ENCODE measurements around the gene SUSD4. TPM values are rescaled to one million over a fixed set of nuclear protein-coding genes. Genes with fewer than 3 reads are reported as not detected.

Gene SUSD4
- total RNA-seq, 2 experiments from 2014 or later, result not detected

DNA sequence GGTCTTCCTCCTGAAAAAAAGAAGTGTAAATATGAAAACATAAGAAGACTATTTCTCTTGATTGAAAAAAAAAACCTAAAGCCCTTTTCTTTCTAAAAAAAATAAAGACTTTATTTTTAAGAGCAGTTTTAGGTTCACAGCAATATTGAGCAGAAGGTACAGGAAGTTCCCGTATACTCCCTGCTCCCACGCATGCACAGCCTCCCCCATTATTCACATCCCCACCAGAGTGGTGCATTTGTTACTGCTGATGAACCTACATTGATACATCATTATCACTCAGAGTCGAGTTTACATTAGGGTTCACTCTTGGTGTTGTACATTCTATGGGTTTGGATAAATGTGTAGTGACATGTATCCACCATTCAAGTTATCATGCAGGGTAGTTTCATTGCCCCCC is 128.9 kb downstream of the SUSD4 start:
- ChIA-PET CTCF (no interaction called here), POLR2A (no interaction called here)

DNA sequence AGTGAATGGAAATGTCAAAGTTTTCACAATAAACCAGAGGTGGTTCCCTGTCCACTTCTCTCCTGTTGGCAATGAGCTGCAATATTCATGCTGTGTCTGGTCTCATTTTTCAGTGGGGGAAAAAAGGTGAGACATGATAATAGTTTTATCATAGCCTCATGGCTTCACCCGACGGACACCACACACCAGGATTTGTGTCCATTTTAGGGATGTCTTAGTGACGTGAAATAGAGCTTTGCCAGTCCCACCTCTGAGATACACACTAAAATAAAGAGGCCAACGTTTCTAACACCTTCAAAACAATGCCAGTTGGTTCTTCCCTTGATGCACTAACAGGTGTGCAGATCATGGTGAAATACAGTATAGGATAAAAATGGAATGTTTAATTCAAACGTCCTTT is 129.4 kb downstream of the SUSD4 start:
- POLR2A ChIA-PET, result no interaction called here
- CTCF ChIA-PET, result no interaction called here

DNA sequence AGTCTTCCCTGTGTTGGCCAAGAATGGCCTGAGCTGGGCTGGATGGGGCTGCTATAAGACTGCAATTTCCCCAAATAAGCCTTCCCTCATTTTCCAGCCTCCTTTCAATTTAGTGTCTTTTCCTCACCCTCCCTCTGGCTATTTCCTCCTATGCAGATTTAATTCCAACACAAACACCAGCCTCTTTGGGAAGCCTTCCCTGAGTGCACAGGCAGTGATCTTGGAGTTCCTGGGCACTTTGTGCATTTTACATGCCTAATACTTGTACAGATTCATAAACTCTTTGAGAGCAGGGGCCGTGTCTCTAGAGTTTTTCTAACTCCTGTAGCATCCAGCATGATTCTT is 129.8 kb downstream of the SUSD4 start:
- ChIA-PET CTCF (no interaction called here), POLR2A (no interaction called here)

GRCh38 chr1:223233410-223234169 is 130.4 kb downstream of the SUSD4 start:
- ChIA-PET CTCF (no interaction called here), POLR2A (no interaction called here)

DNA sequence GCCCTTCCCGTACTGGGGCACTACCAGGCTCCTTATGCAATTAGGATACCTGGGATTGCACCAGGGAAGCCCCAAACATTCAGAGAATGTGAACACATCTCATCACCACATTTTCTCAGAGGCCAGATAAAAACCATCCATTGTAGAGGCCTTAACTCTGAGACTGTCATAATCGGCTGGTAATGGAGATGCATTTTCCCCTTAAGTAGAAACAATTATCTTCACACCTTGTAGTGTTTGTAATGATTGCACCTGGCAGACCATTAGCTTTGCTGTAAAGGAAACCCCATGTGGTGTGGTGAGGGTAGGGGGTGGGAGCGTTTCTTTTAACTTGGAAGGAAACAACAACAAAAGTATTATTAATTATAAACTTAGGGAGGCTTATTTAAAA is 131.0 kb downstream of the SUSD4 start:
- CTCF ChIA-PET, result no interaction called here
- POLR2A ChIA-PET, result no interaction called here

GRCh38 chr1:223231581-223231980 is 132.4 kb downstream of the SUSD4 start:
- CTCF ChIA-PET, result no interaction called here
- POLR2A ChIA-PET, result no interaction called here

DNA sequence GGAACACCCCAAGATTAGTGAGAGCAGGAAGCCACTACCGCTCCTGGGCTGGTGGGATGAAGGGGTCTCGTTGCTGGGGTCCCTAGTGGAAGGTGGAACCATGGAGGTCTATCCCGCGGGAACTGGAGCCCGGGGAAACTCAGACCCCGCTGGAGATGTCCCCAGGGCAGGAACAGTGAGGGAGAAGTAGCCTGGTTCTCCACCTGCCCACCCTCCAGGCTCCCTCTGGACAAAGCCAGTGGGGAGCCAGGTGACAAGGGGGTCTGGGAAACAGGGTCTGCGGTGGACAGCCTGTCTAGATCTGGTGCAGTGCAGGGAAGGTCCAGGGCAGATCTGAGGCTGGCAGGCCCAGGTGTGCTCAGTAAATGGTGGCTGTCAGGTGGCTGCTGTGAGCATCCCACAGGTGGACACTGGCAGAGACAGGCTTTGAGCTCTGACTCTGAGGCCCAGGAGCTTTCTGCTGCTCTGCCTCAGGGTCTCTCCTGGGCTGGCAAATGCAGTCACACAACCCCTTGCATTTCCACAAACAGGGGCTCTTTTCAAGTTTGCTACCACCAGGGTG is 132.9 kb downstream of the SUSD4 start:
- ChIA-PET CTCF (no interaction called here), POLR2A (no interaction called here)

DNA sequence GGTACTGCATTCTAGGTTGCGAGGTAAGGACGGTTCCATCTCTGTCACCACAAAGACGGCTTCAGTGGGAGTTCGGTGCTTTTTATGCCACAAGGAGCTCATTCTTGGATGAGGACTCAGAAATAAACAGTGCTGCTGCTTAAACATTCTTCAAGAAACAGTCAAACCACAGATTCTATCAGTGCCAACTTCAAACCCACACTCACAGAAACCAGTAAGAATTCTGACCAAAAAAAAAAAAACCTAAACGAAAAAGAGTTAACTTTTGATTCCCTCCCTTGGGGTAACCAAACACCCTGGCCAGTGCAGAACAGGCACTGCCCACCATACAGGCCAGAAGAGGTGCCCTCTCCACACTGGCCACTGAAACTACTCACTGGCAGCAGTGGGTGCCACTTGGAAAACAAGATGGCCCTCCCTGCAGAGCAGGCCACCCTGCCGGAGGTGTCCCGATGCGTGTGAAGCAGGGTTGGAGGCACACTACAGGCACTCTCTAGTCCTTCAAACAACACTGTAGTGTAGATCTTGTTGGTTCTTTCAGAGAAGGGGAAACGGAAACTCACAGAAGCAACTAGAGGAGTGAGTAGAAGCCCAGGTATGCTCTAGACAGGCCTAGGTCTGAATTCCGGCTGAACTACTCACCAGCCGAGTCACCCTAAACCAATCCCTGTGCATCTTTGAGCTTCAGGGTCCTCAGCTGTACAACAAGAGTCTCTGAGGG is 133.7 kb downstream of the SUSD4 start:
- ChIA-PET POLR2A (interaction anchor here (0.7 kb wide), 2 partner anchors 131 to 512 kb away, joined by 3 to 6 read pairs; no protein-coding TSS in a partner anchor), CTCF (interaction anchor here (0.5 kb wide), 1 partner anchor 601 kb away, joined by 3 read pairs; no protein-coding TSS in a partner anchor)

GRCh38 chr1:223229756-223230155 is 134.2 kb downstream of the SUSD4 start:
- CTCF ChIA-PET, result interaction anchor here (0.5 kb wide), 1 partner anchor 601 kb away, joined by 3 read pairs; no protein-coding TSS in a partner anchor
- POLR2A ChIA-PET, result interaction anchor here (0.7 kb wide), 2 partner anchors 130 to 511 kb away, joined by 3 to 6 read pairs; no protein-coding TSS in a partner anchor

GRCh38 chr1:223228931-223229528 is 134.9 kb downstream of the SUSD4 start:
- POLR2A ChIA-PET, result no interaction called here
- CTCF ChIA-PET, result no interaction called here

DNA sequence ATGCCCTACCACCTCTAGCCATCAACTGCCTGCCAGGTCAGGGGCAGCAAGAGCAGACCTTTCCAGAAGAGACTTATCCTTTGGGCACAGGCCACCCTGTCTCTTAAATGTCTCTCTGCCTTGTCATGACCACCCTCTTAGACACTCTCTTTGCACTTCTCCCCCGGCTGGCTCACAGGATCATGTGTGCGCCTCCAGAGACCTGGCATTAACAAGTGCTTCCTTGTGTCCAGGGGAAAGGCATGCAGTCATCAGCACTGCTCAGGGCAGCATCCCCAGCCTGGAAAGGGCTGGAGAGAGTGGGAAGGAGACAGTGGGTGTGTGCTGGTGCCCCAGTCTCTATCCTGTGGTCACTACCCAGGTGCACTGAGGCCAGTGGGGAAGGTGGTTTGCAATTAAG is 135.8 kb downstream of the SUSD4 start:
- ChIA-PET CTCF (no interaction called here), POLR2A (no interaction called here)

GRCh38 chr1:223227486-223228196 is 136.3 kb downstream of the SUSD4 start:
- CTCF ChIA-PET, result no interaction called here
- POLR2A ChIA-PET, result no interaction called here

- POLR2A ChIA-PET, result no interaction called here
- CTCF ChIA-PET, result no interaction called here
Observed at GRCh38 chr1:223227031-223227430, 136.9 kb downstream of the SUSD4 start.

DNA sequence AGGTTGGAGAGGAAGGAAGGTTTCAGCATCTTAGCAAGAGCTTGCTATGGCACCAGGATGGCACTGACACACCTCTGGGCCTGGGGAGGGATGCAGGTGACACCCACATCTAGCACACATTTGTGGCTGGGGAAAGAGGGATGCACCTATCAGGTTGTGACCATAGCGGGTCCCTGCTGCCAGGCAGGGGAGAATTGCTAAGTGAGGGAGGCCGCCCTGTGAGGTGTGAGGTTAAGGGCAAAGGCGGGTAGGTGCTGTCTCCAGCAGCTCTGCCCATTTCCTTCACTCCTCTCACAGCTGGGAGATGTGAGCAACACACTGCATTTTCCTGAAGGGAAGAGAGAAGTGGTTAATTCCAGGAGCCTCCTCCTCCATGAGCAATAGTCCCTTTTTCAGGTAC is 137.7 kb downstream of the SUSD4 start:
- ChIA-PET CTCF (no interaction called here), POLR2A (no interaction called here)

- ChIA-PET POLR2A (interaction anchor here (0.6 kb wide), 1 partner anchor 1524 kb away, joined by 8 read pairs; no protein-coding TSS in a partner anchor), CTCF (no interaction called here)
Observed at GRCh38 chr1:223225481-223225880, 138.5 kb downstream of the SUSD4 start.

- CTCF ChIA-PET, result no interaction called here
Observed at GRCh38 chr1:223225061-223225460, 138.9 kb downstream of the SUSD4 start.

DNA sequence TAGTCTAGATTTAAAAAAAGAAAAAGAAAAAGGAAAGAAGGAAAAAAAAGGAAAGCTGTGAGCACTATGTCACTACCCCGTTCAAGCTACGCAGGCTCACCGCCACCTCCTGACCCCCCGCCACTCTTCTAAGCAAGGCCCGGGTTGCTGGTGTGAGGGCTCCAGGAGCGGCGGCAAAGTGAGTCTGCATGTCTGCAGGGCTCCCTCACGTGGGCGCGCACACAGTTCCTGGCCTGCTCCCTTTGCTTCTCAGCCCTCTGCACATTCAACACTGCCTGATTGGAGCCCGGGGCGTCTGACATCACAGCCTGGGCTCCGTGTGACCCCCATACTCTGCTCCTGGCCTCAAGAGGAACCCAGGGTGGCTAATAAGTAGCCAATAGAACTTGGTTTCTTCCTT is 139.5 kb downstream of the SUSD4 start:
- CTCF ChIA-PET, result no interaction called here

More at GRCh38 chr1:223225061-223225460, 138.9 kb downstream of the SUSD4 start:
- POLR2A ChIA-PET, result interaction anchor here (0.6 kb wide), 1 partner anchor 1524 kb away, joined by 8 read pairs; no protein-coding TSS in a partner anchor

DNA sequence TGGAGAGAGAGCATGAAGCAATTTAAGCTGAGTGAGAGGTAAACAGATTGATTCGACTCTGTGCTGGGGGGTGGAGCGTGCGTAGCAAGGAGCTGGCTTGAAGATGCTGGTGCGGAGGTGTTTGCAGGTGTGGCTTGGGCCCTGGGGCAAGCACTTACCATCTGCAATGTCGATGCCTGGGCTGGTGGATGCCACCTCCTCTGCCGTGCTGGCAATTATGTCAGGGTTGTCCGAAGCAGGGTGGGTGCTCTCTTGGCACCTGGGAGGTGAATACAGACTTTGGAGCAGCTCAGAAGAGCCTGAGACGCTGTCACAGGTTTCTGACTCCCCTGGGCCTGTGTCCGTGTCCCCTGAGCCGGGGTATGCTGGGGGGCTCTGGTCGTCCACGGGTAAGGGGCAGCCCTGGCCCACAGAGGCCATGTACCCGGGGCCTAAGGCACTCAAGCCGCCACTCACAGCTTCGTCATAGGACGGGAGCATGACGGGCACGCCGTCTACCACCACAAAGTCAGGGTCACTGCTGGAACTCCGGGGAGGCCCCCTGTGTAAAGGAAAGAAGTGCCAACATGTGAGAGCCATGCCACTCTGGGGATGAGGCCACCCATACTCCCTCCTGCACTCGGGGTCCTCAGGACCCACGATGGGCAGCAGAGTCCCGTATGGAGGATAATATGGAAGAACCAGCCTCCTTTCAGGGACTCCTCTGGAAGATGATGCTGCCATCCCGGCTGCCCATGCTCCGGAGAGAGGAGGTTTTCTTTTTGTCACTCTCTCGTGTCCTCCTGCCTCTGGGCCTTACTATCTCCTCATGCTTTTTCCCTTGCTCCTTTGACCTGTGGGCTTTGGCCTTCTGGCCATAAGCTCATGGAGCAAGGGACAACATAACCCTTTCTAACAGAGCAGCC is 140.6 kb downstream of the SUSD4 start:
- ChIA-PET CTCF (interaction anchor here (1.1 kb wide), 1 partner anchor 89 kb away, joined by 3 read pairs; no protein-coding TSS in a partner anchor), POLR2A (no interaction called here)

More for the DNA sequence above, 139.5 kb downstream of the SUSD4 start:
- POLR2A ChIA-PET, result no interaction called here

- POLR2A ChIA-PET, result no interaction called here
- CTCF ChIA-PET, result no interaction called here
Observed at GRCh38 chr1:223222377-223222776, 141.6 kb downstream of the SUSD4 start.
